Astrocyte of the spinal cord (primary cell): ENCODE data around the gene SMO.

ENCODE experiments used
- DNase-seq: peaks from one replicate; pipeline ENCODE4 v3.0.0; 2011; ENCODE audit warnings: low read depth, low spot score
- H3K4me3 ChIP-seq: 2 replicates; pipeline ENCODE4 v1.5.1; 2011; ENCODE audit warnings: low read depth, mild to moderate bottlenecking, low read length, moderate library complexity
- in situ Hi-C: cut with HindIII; loops from 2 replicates; pipeline ENCODE4 v1.10.0; 2017; ENCODE audit warnings: low sequenced_read_pairs
- TF ChIP-seq, protein P1 (sequence below): IDR thresholded peaks from 2 replicates; pipeline ENCODE4 v1.5.1; 2012; ENCODE audit warnings: low read depth, mild to moderate bottlenecking, low read length, inconsistent platforms

The SMO gene

DNA sequence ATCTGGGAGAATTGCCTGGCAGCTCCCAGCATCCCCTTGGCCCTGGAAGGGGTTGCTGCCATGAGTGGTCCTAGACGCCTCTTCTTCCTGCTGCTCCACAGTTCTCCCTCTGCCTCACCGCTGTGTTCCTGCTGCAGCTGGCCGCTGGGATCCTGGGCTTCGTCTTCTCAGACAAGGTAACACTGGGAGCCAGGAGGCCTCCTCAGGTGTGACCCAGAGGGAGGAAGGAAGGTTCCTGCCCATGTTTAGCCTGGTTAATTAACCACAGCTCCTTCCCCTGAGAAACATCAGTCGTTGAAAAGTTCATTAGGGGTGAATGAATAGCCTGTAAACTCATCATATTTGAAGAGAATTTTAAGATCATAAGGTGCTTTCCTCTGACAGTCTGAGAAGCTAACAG, 25.7 kb upstream of the SMO start:
- DNase-seq = no peak
- in situ Hi-C loops = no loop called here
- no peak overlapping the region for H3K4me3 ChIP-seq
- TF ChIP-seq, protein P1, sequence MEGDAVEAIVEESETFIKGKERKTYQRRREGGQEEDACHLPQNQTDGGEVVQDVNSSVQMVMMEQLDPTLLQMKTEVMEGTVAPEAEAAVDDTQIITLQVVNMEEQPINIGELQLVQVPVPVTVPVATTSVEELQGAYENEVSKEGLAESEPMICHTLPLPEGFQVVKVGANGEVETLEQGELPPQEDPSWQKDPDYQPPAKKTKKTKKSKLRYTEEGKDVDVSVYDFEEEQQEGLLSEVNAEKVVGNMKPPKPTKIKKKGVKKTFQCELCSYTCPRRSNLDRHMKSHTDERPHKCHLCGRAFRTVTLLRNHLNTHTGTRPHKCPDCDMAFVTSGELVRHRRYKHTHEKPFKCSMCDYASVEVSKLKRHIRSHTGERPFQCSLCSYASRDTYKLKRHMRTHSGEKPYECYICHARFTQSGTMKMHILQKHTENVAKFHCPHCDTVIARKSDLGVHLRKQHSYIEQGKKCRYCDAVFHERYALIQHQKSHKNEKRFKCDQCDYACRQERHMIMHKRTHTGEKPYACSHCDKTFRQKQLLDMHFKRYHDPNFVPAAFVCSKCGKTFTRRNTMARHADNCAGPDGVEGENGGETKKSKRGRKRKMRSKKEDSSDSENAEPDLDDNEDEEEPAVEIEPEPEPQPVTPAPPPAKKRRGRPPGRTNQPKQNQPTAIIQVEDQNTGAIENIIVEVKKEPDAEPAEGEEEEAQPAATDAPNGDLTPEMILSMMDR = no peak

DNA sequence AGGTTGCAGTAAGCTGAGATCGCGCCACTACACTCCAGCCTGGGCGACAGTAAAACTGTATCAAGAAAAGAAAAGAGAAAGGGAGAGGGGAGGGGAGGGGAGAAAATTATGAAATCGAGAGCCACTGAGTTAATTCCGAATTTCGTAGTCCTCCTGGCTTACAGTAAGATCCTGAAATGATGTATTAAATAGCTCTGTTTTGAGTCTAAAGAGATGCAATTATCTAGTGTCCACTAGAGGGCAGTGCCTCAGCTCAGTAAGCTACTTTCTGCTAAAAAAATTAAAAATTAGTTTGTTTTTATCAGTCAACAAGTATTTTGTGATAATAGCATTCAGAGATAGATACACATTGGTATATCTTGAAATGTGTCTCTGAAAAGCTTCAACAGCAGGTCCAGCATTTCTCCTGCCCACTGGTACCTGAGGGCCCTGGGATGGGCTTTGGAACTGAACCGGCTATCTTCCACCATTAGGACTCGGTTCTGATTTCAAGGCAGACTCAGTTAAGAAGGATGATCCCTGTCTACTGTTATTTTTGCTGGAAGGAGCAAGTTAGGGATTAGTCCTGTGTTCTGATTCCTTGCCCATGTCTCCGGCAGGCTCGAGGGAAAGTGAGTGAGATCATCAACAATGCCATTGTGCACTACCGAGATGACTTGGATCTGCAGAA, 24.4 kb upstream of the SMO start:
- H3K4me3 ChIP-seq = no peak overlapping the region
- DNase-seq = peak; percentile 69
- TF ChIP-seq, protein P1 = peak; percentile 76
- in situ Hi-C loops = no loop called here

- DNase-seq = no peak
Observed at GRCh38 chr7:129166745-129167144, 21.7 kb upstream of the SMO start.

GRCh38 chr7:129167817-129168216, 20.6 kb upstream of the SMO start:
- in situ Hi-C loops = no loop called here

More at GRCh38 chr7:129166745-129167144, 21.7 kb upstream of the SMO start:
- in situ Hi-C loops = no loop called here
- no peak overlapping the region for H3K4me3 ChIP-seq
- TF ChIP-seq, protein P1 = no peak

DNA sequence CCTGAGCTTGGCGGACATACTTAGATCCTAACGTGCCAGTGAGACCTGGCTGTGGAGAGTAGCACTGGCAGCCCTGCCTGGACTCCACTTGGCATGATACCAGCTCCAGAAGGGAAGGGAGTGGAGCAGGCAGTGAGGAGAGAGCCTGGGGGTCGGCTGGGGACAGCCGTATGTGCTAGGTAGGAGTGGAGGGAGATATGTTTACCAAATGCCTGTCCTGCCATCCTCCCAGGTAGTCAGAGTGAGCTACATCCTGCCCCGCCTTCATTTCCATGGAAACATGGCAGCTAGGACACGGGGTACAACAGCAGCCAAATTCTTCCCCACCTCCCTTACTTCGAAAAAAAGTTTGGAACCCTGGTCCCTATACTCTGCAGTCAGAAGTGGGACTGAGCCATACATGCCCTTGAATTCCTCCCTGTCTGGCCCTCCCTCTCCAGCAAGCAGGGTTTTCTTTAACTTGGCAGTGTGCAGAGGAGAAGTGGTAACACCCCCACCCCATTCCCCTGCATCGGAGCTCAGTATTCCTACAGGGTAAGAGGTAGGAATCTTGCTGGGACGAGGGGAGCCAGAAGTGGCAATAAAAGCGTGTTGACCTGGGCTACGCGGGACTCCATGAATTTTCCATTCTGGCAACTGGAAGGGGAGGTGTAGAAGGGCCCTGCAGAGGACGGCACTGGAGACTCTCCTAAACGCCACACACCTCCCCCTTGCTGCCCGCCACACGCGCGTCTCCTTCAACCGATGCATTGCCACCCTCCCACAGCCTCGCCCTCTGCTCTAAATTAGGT, 20.0 kb upstream of the SMO start:
- TF ChIP-seq, protein P1 = no peak
- no peak for DNase-seq
- in situ Hi-C loops = no loop called here
- H3K4me3 ChIP-seq = peak overlapping the region; percentile 28

More at GRCh38 chr7:129167817-129168216, 20.6 kb upstream of the SMO start:
- TF ChIP-seq, protein P1 = no peak
- no peak overlapping the region for H3K4me3 ChIP-seq
- no peak for DNase-seq

DNA sequence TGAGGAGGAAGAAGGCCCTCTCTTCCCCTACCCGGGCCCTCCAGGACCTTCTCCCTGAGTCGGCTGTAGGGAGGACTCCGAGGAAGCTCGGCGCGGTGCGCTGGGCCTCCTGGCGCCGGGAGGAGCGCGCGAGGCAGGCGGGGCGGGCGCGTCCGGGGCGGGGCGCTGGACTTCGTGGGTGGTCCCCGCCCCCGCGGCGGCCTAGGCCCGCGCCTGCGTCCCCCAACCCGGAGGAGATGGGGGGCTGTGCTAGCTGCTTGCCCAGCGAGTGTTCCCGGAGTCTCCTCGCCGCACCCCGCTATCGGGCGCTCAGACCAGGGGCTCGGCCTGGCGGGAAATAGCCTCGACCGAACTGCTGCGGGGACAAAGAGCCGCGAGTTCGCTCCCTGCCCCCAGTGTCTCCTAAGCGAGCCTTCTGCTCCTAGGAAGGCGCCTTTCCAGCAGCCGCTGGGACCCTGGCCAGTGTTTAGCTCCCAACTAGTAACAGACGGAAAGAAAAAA, 19.2 kb upstream of the SMO start:
- in situ Hi-C loops = no loop called here
- peak; percentile 22 for DNase-seq
- peak overlapping the region; percentile 48 for H3K4me3 ChIP-seq
- TF ChIP-seq, protein P1 = no peak
